HG03135 (cell line): Measurements from ENCODE around the gene GLUL.

Experiments
- ATAC-seq: cut with Tn5 transposase; IDR thresholded peaks from one replicate; pipeline ENCODE4 v1.9.1; 2021; ENCODE audit warnings: mild to moderate bottlenecking, moderate library complexity; ENCODE audit not compliant: unreplicated experiment

Gene GLUL

GRCh38 chr1:182391362-182392049, at the start of gene GLUL:
GLUL (minus strand) TSS chr1:182391790; CDS start chr1:182388737, 3,053 bp downstream.
- peak; percentile 74 for ATAC-seq

GRCh38 chr1:182438326-182438725, 46.7 kb upstream of the GLUL start:
- ATAC-seq = no peak

GRCh38 chr1:182433580-182433979, 42.0 kb upstream of the GLUL start:
- ATAC-seq = no peak

- no peak for ATAC-seq
Observed at GRCh38 chr1:182431278-182431677, 39.7 kb upstream of the GLUL start.

GRCh38 chr1:182430263-182431068, 38.9 kb upstream of the GLUL start:
- ATAC-seq = peak; percentile 46

- no peak for ATAC-seq
Observed at GRCh38 chr1:182428043-182428442, 36.5 kb upstream of the GLUL start.

- peak; percentile 55 for ATAC-seq
Observed at GRCh38 chr1:182426442-182427430, 35.1 kb upstream of the GLUL start.

GRCh38 chr1:182415789-182416188, 24.2 kb upstream of the GLUL start:
- ATAC-seq = no peak

- ATAC-seq = no peak
Observed at GRCh38 chr1:182413969-182414368, 22.4 kb upstream of the GLUL start.

- ATAC-seq = no peak
Observed at GRCh38 chr1:182413486-182413885, 21.9 kb upstream of the GLUL start.

- ATAC-seq = no peak
Observed at GRCh38 chr1:182410620-182411273, 19.2 kb upstream of the GLUL start.

- ATAC-seq = no peak
Observed at GRCh38 chr1:182410138-182410537, 18.5 kb upstream of the GLUL start.

- ATAC-seq = no peak
Observed at GRCh38 chr1:182408435-182409075, 17.0 kb upstream of the GLUL start.

- ATAC-seq = no peak
Observed at GRCh38 chr1:182407724-182408123, 16.1 kb upstream of the GLUL start.

GRCh38 chr1:182406012-182406411, 14.4 kb upstream of the GLUL start:
- no peak for ATAC-seq

GRCh38 chr1:182405578-182405977, 14.0 kb upstream of the GLUL start:
- no peak for ATAC-seq

- ATAC-seq = no peak
Observed at GRCh38 chr1:182404781-182405180, 13.2 kb upstream of the GLUL start.

GRCh38 chr1:182400567-182400966, 9.0 kb upstream of the GLUL start, which contains the start of gene TEDDM1:
TEDDM1 (minus strand) TSS chr1:182400667; CDS start chr1:182400485, 182 bp downstream.
- no peak for ATAC-seq

GRCh38 chr1:182397653-182398393, 6.2 kb upstream of the GLUL start:
- ATAC-seq = no peak
